WTC11 (cell line): ENCODE data around the gene TPBG. TPM values are rescaled to one million over a fixed set of nuclear protein-coding genes. Genes with fewer than 3 reads are reported as not detected.

Experiments used
- AFF4 ChIP-seq: sonication (generic); formaldehyde crosslinking; IDR thresholded peaks from 2 replicates; pipeline ENCODE4 v1.8.1; 2023; ENCODE audit warnings: mild to moderate bottlenecking, missing genetic modification reagents, borderline replicate concordance
- CTCF ChIP-seq: fragments of 200-600 bp; IDR thresholded peaks from 2 replicates; pipeline ENCODE4 v1.8.0; 2022; ENCODE audit warnings: antibody characterized with exemption
- HMGXB4 ChIP-seq: sonication (generic); formaldehyde crosslinking; IDR thresholded peaks from 2 replicates; pipeline ENCODE4 v1.8.1; 2023; ENCODE audit warnings: mild to moderate bottlenecking, moderate library complexity, missing genetic modification reagents
- MLX ChIP-seq: sonication (generic); formaldehyde crosslinking; IDR thresholded peaks from 2 replicates; pipeline ENCODE4 v1.8.1; 2023; ENCODE audit warnings: mild to moderate bottlenecking, missing genetic modification reagents, moderate library complexity
- NFE2L1 ChIP-seq: sonication (generic); formaldehyde crosslinking; IDR thresholded peaks from 2 replicates; pipeline ENCODE4 v1.8.1; 2023; ENCODE audit warnings: missing genetic modification reagents
- SMAD4 ChIP-seq: sonication (generic); formaldehyde crosslinking; IDR thresholded peaks from 2 replicates; pipeline ENCODE4 v1.8.0; 2022; ENCODE audit warnings: mild to moderate bottlenecking, missing genetic modification reagents
- STAT6 ChIP-seq: sonication (generic); formaldehyde crosslinking; conservative IDR thresholded peaks from 2 replicates; pipeline ENCODE4 v1.8.1; 2023; ENCODE audit warnings: mild to moderate bottlenecking, low read depth, missing genetic modification reagents, moderate library complexity
- ZMAT4 ChIP-seq: fragments of 250-450 bp; sonication (Bioruptor Pico); IDR thresholded peaks from 2 replicates; pipeline ENCODE4 v1.9.0; 2021; ENCODE audit warnings: mild to moderate bottlenecking
- ZNF138 ChIP-seq: sonication (generic); formaldehyde crosslinking; conservative IDR thresholded peaks from 2 replicates; pipeline ENCODE4 v1.8.1; 2022; ENCODE audit warnings: mild to moderate bottlenecking, moderate library complexity, missing genetic modification reagents
- ZNF423 ChIP-seq: fragments of 250-450 bp; sonication (Bioruptor Pico); IDR thresholded peaks from 2 replicates; pipeline ENCODE4 v2.1.2; 2022; ENCODE audit warnings: mild to moderate bottlenecking, moderate library complexity
- ZNF512 ChIP-seq: sonication (generic); formaldehyde crosslinking; IDR thresholded peaks from 2 replicates; pipeline ENCODE4 v1.8.1; 2022; ENCODE audit warnings: missing genetic modification reagents, borderline replicate concordance
- ZNF671 ChIP-seq: fragments of 250-450 bp; sonication (Bioruptor Pico); IDR thresholded peaks from 2 replicates; pipeline ENCODE4 v1.8.0; 2021; ENCODE audit warnings: mild to moderate bottlenecking
- total RNA-seq: library from RNA; stranded (reverse); gene quantifications from 3 replicates; pipeline ENCODE4 v1.2.3, GENCODE V29; 2021

TPBG gene
- total RNA-seq, 1 experiment from 2014 or later, result 35.3 TPM

- TF ChIP-seq ZNF512 (CRISPR knock-in tag) (no peak), STAT6 (no peak), SMAD4 (CRISPR knock-in tag) (no peak), NFE2L1 (peak; percentile 76; the same call in 1 of the 2 replicates), AFF4 (CRISPR knock-in tag) (no peak; the same call in 1 of the 2 replicates), HMGXB4 (peak; percentile 97), ZNF138 (CRISPR knock-in tag) (no peak), CTCF (no peak), ZNF671 (CRISPR knock-in tag) (no peak), ZMAT4 (CRISPR knock-in tag) (no peak), MLX (CRISPR knock-in tag) (no peak), ZNF423 (CRISPR knock-in tag) (no peak)
Measured at GRCh38 chr6:82365016-82365795, 1.6 kb downstream of the TPBG start (continued).
